DOHH2 (cell line): ENCODE data around the gene MKKS.

Source experiments
- CTCF ChIP-seq: fragments of 200-600 bp; sonication (generic); IDR thresholded peaks from one replicate; pipeline ENCODE4 v1.5.1; 2014; ENCODE audit warnings: antibody characterized with exemption, mild to moderate bottlenecking, low read depth, low read length; ENCODE audit not compliant: poor library complexity, severe bottlenecking
- EZH2phosphoT487 ChIP-seq: fragments of 200-600 bp; sonication (generic); IDR thresholded peaks from 2 replicates; pipeline ENCODE4 v1.6.1; 2017; ENCODE audit warnings: borderline replicate concordance, mild to moderate bottlenecking, antibody characterized with exemption, low read length, moderate library complexity, mixed read lengths

GRCh38 chr20:10370091-10370887 is 63.7 kb downstream of the MKKS start:
- TF ChIP-seq CTCF (no peak), EZH2phosphoT487 (no peak)
